GM18870 (cell line): ENCODE results near the gene PDP2.
"Not testable (repeated sequence)": the region's sequence is repeated elsewhere in the genome, so short reads cannot be mapped to it uniquely, and the experiment has no call there.

Experiments
- ATAC-seq: cut with Tn5 transposase; IDR thresholded peaks from one replicate; pipeline ENCODE4 v1.9.1; 2021; ENCODE audit warnings: moderate library complexity; ENCODE audit not compliant: unreplicated experiment

PDP2 gene

GRCh38 chr16:66881964-66882508 lies 1.7 kb downstream of the PDP2 start:
- ATAC-seq, result no peak

GRCh38 chr16:66882702-66883101 lies 2.4 kb downstream of the PDP2 start:
- ATAC-seq, result no peak

GRCh38 chr16:66885491-66885890 lies 5.2 kb downstream of the PDP2 start:
- ATAC-seq, result no peak

- no peak for ATAC-seq
These were observed 6.0 kb downstream of the PDP2 start for GRCh38 chr16:66886321-66886720.

- ATAC-seq, result no peak
These were observed 6.6 kb downstream of the PDP2 start for GRCh38 chr16:66886914-66887313.

GRCh38 chr16:66888647-66889615 lies 8.6 kb downstream of the PDP2 start:
- ATAC-seq, result no peak

GRCh38 chr16:66889622-66890021 lies 9.3 kb downstream of the PDP2 start:
- no peak for ATAC-seq

- ATAC-seq, result no peak
These were observed 10.5 kb downstream of the PDP2 start for GRCh38 chr16:66890799-66891198.

- ATAC-seq, result no peak
These were observed 11.0 kb downstream of the PDP2 start for GRCh38 chr16:66891360-66891759.

- ATAC-seq, result no peak
These were observed 11.5 kb downstream of the PDP2 start for GRCh38 chr16:66891797-66892196.

- ATAC-seq, result no peak
These were observed 13.7 kb downstream of the PDP2 start for GRCh38 chr16:66894055-66894454.

GRCh38 chr16:66894948-66895688 lies 14.8 kb downstream of the PDP2 start:
- no peak for ATAC-seq

- no peak for ATAC-seq
These were observed 15.3 kb downstream of the PDP2 start for GRCh38 chr16:66895689-66895979.

GRCh38 chr16:66895999-66896398 lies 15.7 kb downstream of the PDP2 start:
- no peak for ATAC-seq

GRCh38 chr16:66896682-66897081 lies 16.4 kb downstream of the PDP2 start:
- ATAC-seq, result not testable (repeated sequence)

- no peak for ATAC-seq
These were observed 17.9 kb downstream of the PDP2 start for GRCh38 chr16:66898207-66898606.

- ATAC-seq, result no peak
These were observed 18.6 kb downstream of the PDP2 start for GRCh38 chr16:66898933-66899309.

- ATAC-seq, result no peak
These were observed 19.1 kb downstream of the PDP2 start for GRCh38 chr16:66899310-66899944.

- ATAC-seq, result no peak
These were observed 19.8 kb downstream of the PDP2 start for GRCh38 chr16:66899945-66900710.

- ATAC-seq, result no peak
These were observed 20.6 kb downstream of the PDP2 start for GRCh38 chr16:66900721-66901441.
